Cardiac muscle cell (in vitro differentiated cells and primary cell): ENCODE measurements around the gene CDCA3. TPM values are rescaled to one million over a fixed set of nuclear protein-coding genes. Genes with fewer than 3 reads are reported as not detected.
A peak's percentile ranks its signal among the peaks of the same experiment; 100 is the strongest.
"Not testable (repeated sequence)": the region's sequence is repeated elsewhere in the genome, so short reads cannot be mapped to it uniquely, and the experiment has no call there.

Experiments
- DNase-seq, 2 donors: peaks; one replicate each; pipeline versions ENCODE4 v3.0.0 to v3.0.0-alpha.2; 2010 to 2017; ENCODE audit warnings: low read depth in 1 of 2, low spot score in 1 of 2
- H3K27ac ChIP-seq: fragments of 200-600 bp; sonication (generic); 2 replicates; pipeline ENCODE4 v1.5.1; 2016
- H3K27me3 ChIP-seq: fragments of 200-600 bp; sonication (generic); 2 replicates; pipeline ENCODE4 v1.6.0; 2016; ENCODE audit warnings: control low read depth
- H3K36me3 ChIP-seq: fragments of 200-600 bp; sonication (generic); 2 replicates; pipeline ENCODE4 v1.5.1; 2016; ENCODE audit warnings: control low read depth
- H3K4me1 ChIP-seq: fragments of 200-600 bp; sonication (generic); 2 replicates; pipeline ENCODE4 v1.8.1; 2017; ENCODE audit warnings: low read depth, mild to moderate bottlenecking, mixed run types
- H3K4me3 ChIP-seq: fragments of 200-600 bp; sonication (generic); 2 replicates; pipeline ENCODE4 v1.5.1; 2016; ENCODE audit warnings: mild to moderate bottlenecking
- H3K9me3 ChIP-seq: fragments of 200-600 bp; sonication (generic); 2 replicates; pipeline ENCODE4 v1.5.1; 2017; ENCODE audit warnings: low read depth, mild to moderate bottlenecking, control low read depth
- CTCF ChIP-seq: IDR thresholded peaks from 2 replicates; pipeline ENCODE4 v1.5.1; 2012; ENCODE audit warnings: low read depth, mild to moderate bottlenecking, low read length
- polyA plus RNA-seq: library from polyadenylated mRNA; unstranded; fragments of >200 nt; fragmentation: Nextera tagmentation; extraction: Ambion mirVana; gene quantifications from 2 replicates; pipeline ENCODE4 v1.2.1, GENCODE V29; 2016
- total RNA-seq: library from RNA; depleted of rRNA; stranded (reverse); fragments of >200 nt; gene quantifications from 2 replicates; pipeline ENCODE4 v1.2.3, GENCODE V29; 2016

The CDCA3 gene
- total RNA-seq (11.5 and 42.8 TPM in 2 replicates), polyA plus RNA-seq (10.4 and 84.9 TPM in 2 replicates)

GRCh38 chr12:6851153-6851920 is at the start of gene CDCA3:
Gene CDCA3 (minus strand): TSS chr12:6851286. CDS start chr12:6850952, 334 bp downstream.
- DNase-seq = peak; percentile 98 to 99

GRCh38 chr12:6899837-6900519 is 48.9 kb upstream of the CDCA3 start:
- no peaks in the 10 kb centered on the region for H3K27me3 ChIP-seq
- no peak for TF ChIP-seq CTCF
- H3K4me1 ChIP-seq = peaks cover under 1% of the 10 kb centered on the region
- H3K4me3 ChIP-seq = no peak overlapping the region
- peak in 1 of 2 donors; percentile 80 for DNase-seq
- H3K27ac ChIP-seq = no peak overlapping the region
- no peaks in the 10 kb centered on the region for H3K9me3 ChIP-seq
- H3K36me3 ChIP-seq = no peaks in the 10 kb centered on the region

More at GRCh38 chr12:6851153-6851920, at the start of gene CDCA3:
- TF ChIP-seq CTCF = no peak
- Histone ChIP-seq H3K27ac (peak within 1 kb of the TSS; percentile 84), H3K9me3 (no peaks in the 10 kb centered on the region), H3K36me3 (peaks cover 8% of the 10 kb centered on the region), H3K27me3 (no peaks in the 10 kb centered on the region), H3K4me3 (peak within 1 kb of the TSS; percentile 53), H3K4me1 (no peaks in the 10 kb centered on the region)

DNA sequence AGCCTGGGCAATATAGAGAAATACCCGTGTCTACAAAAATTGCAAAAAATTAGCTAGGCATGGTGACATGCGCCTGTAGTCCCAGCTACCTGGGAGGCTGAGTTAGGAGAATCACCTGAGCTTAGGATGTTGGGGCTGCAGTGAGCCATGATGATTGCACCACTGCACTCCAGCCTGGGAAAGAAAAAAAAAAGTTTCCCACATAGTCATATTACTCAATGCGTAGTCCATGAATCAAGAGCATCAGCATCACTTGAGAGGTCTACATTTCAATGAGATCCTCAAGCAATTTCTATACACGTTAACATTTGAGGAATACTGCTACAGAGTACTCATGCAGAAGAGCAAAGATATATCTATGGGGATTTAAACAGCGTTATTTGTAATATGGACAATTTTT is 48.3 kb upstream of the CDCA3 start:
- no peaks in the 10 kb centered on the region for H3K4me1 ChIP-seq
- no peak overlapping the region for H3K27ac ChIP-seq
- H3K27me3 ChIP-seq = no peaks in the 10 kb centered on the region
- H3K4me3 ChIP-seq = no peak overlapping the region
- TF ChIP-seq CTCF = no peak
- no peaks in the 10 kb centered on the region for H3K9me3 ChIP-seq
- H3K36me3 ChIP-seq = no peaks in the 10 kb centered on the region
- DNase-seq = peak in 1 of 2 donors; percentile 14

DNA sequence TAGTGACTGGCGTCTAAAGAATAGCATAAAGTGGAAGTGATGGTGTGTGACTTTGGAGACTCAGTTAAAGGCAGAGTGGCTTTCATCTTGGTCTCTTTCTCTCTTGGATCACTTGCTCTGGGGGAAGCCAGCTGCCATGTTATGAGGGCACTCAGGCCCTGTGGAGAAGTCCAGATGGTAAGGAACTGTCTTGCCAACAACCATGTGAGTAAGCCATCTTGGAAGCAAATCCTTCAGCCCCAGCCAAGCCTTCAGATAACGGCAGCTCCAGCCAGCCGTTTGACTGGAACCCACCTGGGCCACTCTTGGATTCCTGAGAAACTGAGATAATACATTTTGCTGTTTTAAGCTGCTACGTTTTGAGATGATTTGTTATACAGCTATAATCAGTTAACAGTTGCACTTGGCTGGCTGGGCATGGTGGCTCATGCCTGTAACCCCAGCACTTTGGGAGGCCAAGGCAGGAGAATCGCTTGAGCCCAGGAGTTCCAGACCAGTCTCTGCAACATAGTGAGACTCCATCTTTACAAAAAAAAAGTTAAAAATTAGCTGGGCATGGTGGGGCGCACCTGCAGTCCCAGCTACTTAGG is 45.9 kb upstream of the CDCA3 start:
- TF ChIP-seq CTCF = no peak
- no peak for DNase-seq
- Histone ChIP-seq H3K9me3 (no peaks in the 10 kb centered on the region), H3K27ac (no peak overlapping the region), H3K4me3 (no peak overlapping the region), H3K36me3 (no peaks in the 10 kb centered on the region), H3K4me1 (no peaks in the 10 kb centered on the region), H3K27me3 (no peaks in the 10 kb centered on the region)

GRCh38 chr12:6894321-6894720 is 43.2 kb upstream of the CDCA3 start:
- no peaks in the 10 kb centered on the region for H3K27me3 ChIP-seq
- no peak for DNase-seq
- H3K4me1 ChIP-seq = no peaks in the 10 kb centered on the region
- H3K9me3 ChIP-seq = no peaks in the 10 kb centered on the region
- no peak overlapping the region for H3K27ac ChIP-seq
- TF ChIP-seq CTCF = no peak
- no peaks in the 10 kb centered on the region for H3K36me3 ChIP-seq
- H3K4me3 ChIP-seq = no peak overlapping the region

- not testable (repeated sequence) for H3K36me3 ChIP-seq, H3K27me3 ChIP-seq, H3K27ac ChIP-seq, H3K9me3 ChIP-seq, H3K4me1 ChIP-seq, H3K4me3 ChIP-seq, DNase-seq
These were observed 41.6 kb upstream of the CDCA3 start for GRCh38 chr12:6892683-6893082.
